Caki2 (cell line): ENCODE results near the gene NFYB. TPM values are rescaled to one million over a fixed set of nuclear protein-coding genes. Genes with fewer than 3 reads are reported as not detected.

Experiments used
- DNase-seq: peaks from one replicate; pipeline ENCODE4 v3.0.0-alpha.2; 2015; ENCODE audit warnings: low read depth
- in situ Hi-C: cut with HindIII; loops from 2 replicates; pipeline ENCODE4 v1.10.0; 2016; ENCODE audit warnings: low sequenced_read_pairs, low pct_unique_long_range_greater_than_20kb, mixed read lengths
- total RNA-seq: library from RNA; depleted of rRNA; stranded (reverse); fragments of >200 nt; shearing (Covaris generic); gene quantifications from 2 replicates; pipeline ENCODE4 v1.2.3, GENCODE V29; 2014; ENCODE audit warnings: low replicate concordance; rRNA removed

NFYB gene
- total RNA-seq, 1 experiment from 2014 or later = 14.9 TPM

DNA sequence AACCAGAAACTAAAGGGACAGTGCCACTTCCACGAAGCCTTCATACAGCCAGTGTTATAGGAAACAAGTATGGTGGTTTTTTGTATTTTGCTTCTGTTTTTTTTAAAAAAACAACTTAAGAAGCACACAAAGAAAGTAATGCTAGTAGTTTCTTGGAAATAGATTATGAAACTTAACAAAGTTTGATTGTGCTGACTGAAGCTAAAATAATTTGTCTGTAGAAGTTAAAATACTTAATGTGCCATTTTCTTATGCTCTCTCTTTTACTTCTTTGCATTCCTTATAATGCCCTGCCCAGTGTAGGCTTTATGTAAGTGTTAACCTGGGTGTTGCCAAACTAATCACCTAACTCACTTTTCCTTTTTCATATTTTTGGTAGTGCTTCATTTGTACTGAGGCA is 57.2 kb downstream of the NFYB start:
- DNase-seq = no peak
- in situ Hi-C loops = no loop called here

DNA sequence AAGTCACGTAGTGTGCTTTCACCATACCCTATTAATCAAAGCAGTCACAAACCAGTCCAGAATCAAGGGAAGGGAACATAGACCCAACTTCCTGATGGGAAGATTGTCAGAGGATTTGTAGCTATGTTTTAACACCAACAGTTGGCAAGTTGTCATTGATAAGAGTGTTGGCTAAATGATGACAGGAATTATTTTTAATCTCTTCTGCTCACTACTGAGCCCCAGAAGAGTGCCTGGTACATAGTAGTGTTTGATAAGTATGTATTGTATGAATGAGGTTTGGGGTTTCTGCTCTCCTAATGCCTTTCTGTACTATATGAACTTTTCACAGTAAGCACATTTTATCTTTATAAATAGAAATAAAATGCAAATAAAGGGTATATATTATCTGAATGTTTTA is 59.0 kb downstream of the NFYB start:
- in situ Hi-C loops = no loop called here
- no peak for DNase-seq

DNA sequence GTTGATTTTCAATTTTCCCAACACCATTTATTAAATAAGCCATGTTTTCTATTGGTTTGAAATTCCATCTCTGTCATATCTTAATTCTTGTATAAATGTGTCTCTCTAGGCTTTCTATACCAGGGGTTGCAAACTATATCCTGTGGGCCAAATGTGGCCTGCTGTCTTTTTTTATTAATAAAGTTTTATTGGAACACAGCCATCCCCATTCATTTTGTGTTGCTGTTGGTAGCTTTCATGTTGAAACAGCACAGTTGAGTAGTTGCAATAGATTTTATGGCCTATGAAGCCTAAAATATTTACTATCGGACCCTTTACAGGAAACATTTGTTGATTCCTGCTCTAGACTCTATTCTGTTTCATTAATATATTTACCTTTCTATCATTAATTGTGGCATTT is 64.3 kb downstream of the NFYB start:
- in situ Hi-C loops = no loop called here
- no peak for DNase-seq

DNA sequence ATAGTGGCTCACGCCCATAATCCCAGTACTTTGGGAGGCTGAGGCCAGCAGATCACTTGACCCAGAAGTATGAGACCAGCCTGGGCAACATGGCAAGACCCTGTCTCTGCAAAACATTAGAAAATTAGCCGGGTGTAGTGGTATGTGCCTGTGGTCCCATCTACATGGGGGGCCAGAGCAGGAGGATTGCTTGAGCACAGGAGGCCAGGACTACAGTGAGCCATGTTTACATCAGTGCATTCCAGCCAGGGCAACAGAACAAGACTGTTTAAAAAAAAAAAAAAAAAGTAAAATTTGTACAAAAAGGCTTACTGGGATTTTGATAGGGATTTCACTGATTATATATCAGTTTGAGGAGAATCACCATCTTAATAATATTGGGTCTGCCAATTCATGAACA is 65.9 kb downstream of the NFYB start:
- in situ Hi-C loops = no loop called here
- DNase-seq = no peak

Other genes with a start within 250 kb of the NFYB start
- gene HSP90B1, start 207.8 kb downstream of the NFYB start, total RNA-seq = 186 and 205 TPM in 2 replicates
- gene TDG, start 172.3 kb downstream of the NFYB start, total RNA-seq = 16.9 and 17.2 TPM in 2 replicates
- not detected in 2 replicates for gene GLT8D2, start 88.0 kb downstream of the NFYB start, total RNA-seq
- gene HCFC2, start 73.7 kb downstream of the NFYB start, total RNA-seq = 0.78 and 3.7 TPM in 2 replicates
- gene TXNRD1, start 77.6 kb upstream of the NFYB start, total RNA-seq = 1,577 and 1,656 TPM in 2 replicates
- 4.9 and 6.8 TPM in 2 replicates for gene EID3, start 165.5 kb upstream of the NFYB start, total RNA-seq